HCT116 (cell line): ENCODE results near the gene TSPAN5. TPM values are rescaled to one million over a fixed set of nuclear protein-coding genes. Genes with fewer than 3 reads are reported as not detected.

Experiments
- ATAC-seq: fragments of 200-7000 bp; cut with Tn5 transposase; 2 replicates; pipeline ENCODE4 v1.9.1; 2020; ENCODE audit warnings: mild to moderate bottlenecking, moderate library complexity
- BruUV-seq: library from RNA; stranded (reverse); fragments of 400-500 nt; replicated peaks from 2 replicates; lab custom pipeline; 2021; lab: Mats Ljungman, UMichigan
- CTCF ChIA-PET: fragments of 300-600 bp; sonication (Branson Sonifier 250); formaldehyde crosslinking; loops from one replicate; lab custom pipeline; 2021; ENCODE audit warnings: antibody characterized with exemption; lab: Charles Lee
- POLR2A ChIA-PET: fragments of 300-600, 350-600 bp; sonication (Branson Sonifier 250); formaldehyde crosslinking; loops from one replicate; lab custom pipeline; 2021; ENCODE audit warnings: antibody characterized with exemption; lab: Charles Lee
- RAD21 ChIA-PET, 2 experiments: fragments of 300-600 bp; sonication (Branson Sonifier 250); formaldehyde crosslinking; loops; one replicate each; lab custom pipeline; 2023; ENCODE audit warnings: low total read pairs in 2 of 2; ENCODE audit not compliant: uncharacterized antibody in 2 of 2, unreplicated experiment in 2 of 2, low non-redundant PET in 1 of 2; lab: Charles Lee
- DNase-seq: peaks from one replicate; pipeline ENCODE4 v3.0.0-alpha.2; 2010; ENCODE audit warnings: low read depth, low spot score
- H2AFZ ChIP-seq: fragments of 200-600 bp; shearing (Covaris generic), sonication (generic); 2 replicates; pipeline ENCODE4 v1.6.1; 2017; ENCODE audit warnings: low read depth, mixed run types, mixed read lengths, antibody characterized with exemption, low read length; ENCODE audit not compliant: poor library complexity, severe bottlenecking
- H3K27ac ChIP-seq: 2 replicates; pipeline ENCODE4 v1.5.1; 2012; ENCODE audit warnings: low read depth, low read length
- H3K27me3 ChIP-seq: fragments of 200-600 bp; sonication (generic); 2 replicates; pipeline ENCODE4 v1.6.1; 2016; ENCODE audit warnings: mixed run types, low read length, mixed read lengths; ENCODE audit not compliant: insufficient read depth
- H3K36me3 ChIP-seq, 2 experiments: fragments of 200-500 bp in 1 of 2; fragments of 200-600 bp in 1 of 2; sonication (Bioruptor generic) in 1 of 2; sonication (generic) in 1 of 2; 2 replicates each; pipeline versions ENCODE4 v1.5.1 to v1.6.1; 2014 to 2016; ENCODE audit warnings: low read length in 2 of 2, inconsistent platforms in 1 of 2, mixed read lengths in 1 of 2, mixed run types in 1 of 2; ENCODE audit not compliant: insufficient read depth in 2 of 2, control insufficient read depth in 1 of 2
- H3K4me1 ChIP-seq, 2 experiments: fragments of 200-600 bp in 1 of 2; sonication (generic) in 1 of 2; 2 replicates each; pipeline versions ENCODE4 v1.5.1 to v1.6.1; 2012 to 2017; ENCODE audit warnings: low read length in 2 of 2, inconsistent platforms in 1 of 2, mild to moderate bottlenecking in 1 of 2, mixed read lengths in 1 of 2, mixed run types in 1 of 2, moderate library complexity in 1 of 2; ENCODE audit not compliant: insufficient read depth in 2 of 2, control insufficient read depth in 1 of 2
- H3K4me2 ChIP-seq: fragments of 200-600 bp; sonication (generic); 2 replicates; pipeline ENCODE4 v1.6.1; 2017; ENCODE audit warnings: mixed run types, low read length, mixed read lengths
- H3K4me3 ChIP-seq, 2 experiments: fragments of 200-600 bp in 1 of 2; sonication (generic) in 1 of 2; replicated peaks in 1 of 2; 2 replicates each; pipeline ENCODE4 v1.5.1; 2011 to 2016; ENCODE audit warnings: low read length in 2 of 2, control low read depth in 1 of 2, low read depth in 1 of 2, mild to moderate bottlenecking in 1 of 2, mixed read lengths in 1 of 2, mixed run types in 1 of 2
- H3K79me2 ChIP-seq: fragments of 200-600 bp; sonication (generic); 2 replicates; pipeline ENCODE4 v1.6.1; 2017; ENCODE audit warnings: mild to moderate bottlenecking, mixed run types, low read length, moderate library complexity, mixed read lengths; ENCODE audit not compliant: insufficient read depth
- H3K9ac ChIP-seq: fragments of 200-600 bp; sonication (generic); 2 replicates; pipeline ENCODE4 v1.6.1; 2016; ENCODE audit warnings: low read length, mixed read lengths
- H3K9me2 ChIP-seq: fragments of 200-600 bp; sonication (generic), shearing (Covaris generic); 2 replicates; pipeline ENCODE4 v1.6.1; 2017; ENCODE audit warnings: mixed run types, mild to moderate bottlenecking, moderate library complexity; ENCODE audit not compliant: insufficient read depth
- H3K9me3 ChIP-seq, 2 experiments: fragments of 200-500 bp in 1 of 2; fragments of 200-600 bp in 1 of 2; sonication (Bioruptor generic) in 1 of 2; sonication (generic) in 1 of 2; 2 replicates each; pipeline ENCODE4 v1.6.1; 2014 to 2017; ENCODE audit warnings: low read length in 2 of 2, mixed read lengths in 2 of 2, inconsistent platforms in 1 of 2, low read depth in 1 of 2, mild to moderate bottlenecking in 1 of 2, mixed run types in 1 of 2, moderate library complexity in 1 of 2; ENCODE audit not compliant: control insufficient read depth in 1 of 2, insufficient read depth in 1 of 2
- H4K20me1 ChIP-seq: fragments of 200-600 bp; sonication (generic), shearing (Covaris generic); 2 replicates; pipeline ENCODE4 v1.6.1; 2017; ENCODE audit warnings: mixed run types, mild to moderate bottlenecking, moderate library complexity; ENCODE audit not compliant: insufficient read depth
- CBX3 ChIP-seq: IDR thresholded peaks from 2 replicates; pipeline ENCODE4 v1.6.1; 2012; ENCODE audit warnings: low read depth
- CEBPB ChIP-seq: IDR thresholded peaks from 2 replicates; pipeline ENCODE4 v1.6.1; 2012; ENCODE audit warnings: low read depth
- EGR1 ChIP-seq: IDR thresholded peaks from 2 replicates; pipeline ENCODE4 v1.6.1; 2012; ENCODE audit warnings: low read depth
- EZH2 ChIP-seq: fragments of 200-600 bp; sonication (generic); IDR thresholded peaks from 2 replicates; pipeline ENCODE4 v1.6.1; 2017; ENCODE audit warnings: antibody characterized with exemption, mixed run types
- EZH2phosphoT487 ChIP-seq: fragments of 200-600 bp; IDR thresholded peaks from 2 replicates; pipeline ENCODE4 v1.6.1; 2018; ENCODE audit warnings: antibody characterized with exemption, borderline replicate concordance
- FOSL1 ChIP-seq: IDR thresholded peaks from 2 replicates; pipeline ENCODE4 v1.6.1; 2012; ENCODE audit warnings: low read depth
- MAX ChIP-seq: IDR thresholded peaks from 2 replicates; pipeline ENCODE4 v1.6.1; 2012
- POLR2A ChIP-seq: IDR thresholded peaks from 2 replicates; pipeline ENCODE4 v1.7.0; 2011; ENCODE audit warnings: borderline replicate concordance; ENCODE audit not compliant: insufficient read depth, insufficient read length; ENCODE audit errors: extremely low read depth
- POLR2AphosphoS5 ChIP-seq: IDR thresholded peaks from 2 replicates; pipeline ENCODE4 v1.6.1; 2011; ENCODE audit warnings: mild to moderate bottlenecking, low read depth, low read length, moderate library complexity
- RAD21 ChIP-seq: IDR thresholded peaks from 2 replicates; pipeline ENCODE4 v1.6.1; 2012; ENCODE audit warnings: low read depth, mild to moderate bottlenecking
- REST ChIP-seq: IDR thresholded peaks from 2 replicates; pipeline ENCODE4 v1.6.1; 2012; ENCODE audit warnings: low read depth
- SIN3A ChIP-seq: IDR thresholded peaks from 2 replicates; pipeline ENCODE4 v1.6.1; 2012; ENCODE audit warnings: low read depth
- SP1 ChIP-seq: IDR thresholded peaks from 2 replicates; pipeline ENCODE4 v1.6.1; 2012; ENCODE audit warnings: low read depth
- SRF ChIP-seq: IDR thresholded peaks from 2 replicates; pipeline ENCODE4 v1.6.1; 2012; ENCODE audit warnings: low read depth
- TCF7L2 ChIP-seq: IDR thresholded peaks from 2 replicates; pipeline ENCODE4 v1.7.0; 2011; ENCODE audit warnings: borderline replicate concordance, inconsistent platforms; ENCODE audit not compliant: insufficient read depth, insufficient read length; ENCODE audit errors: extremely low read depth
- YY1 ChIP-seq: IDR thresholded peaks from 2 replicates; pipeline ENCODE4 v1.6.1; 2011; ENCODE audit warnings: low read length, low read depth, moderate library complexity, mild to moderate bottlenecking; ENCODE audit not compliant: insufficient replicate concordance; ENCODE audit errors: extremely low read depth
- ZBTB33 ChIP-seq: IDR thresholded peaks from 2 replicates; pipeline ENCODE4 v1.6.1; 2011; ENCODE audit warnings: mild to moderate bottlenecking, low read length, moderate library complexity; ENCODE audit not compliant: insufficient replicate concordance; ENCODE audit errors: extremely low read depth
- ZFX ChIP-seq: fragments of 450-650 bp; IDR thresholded peaks from 2 replicates; pipeline ENCODE4 v1.6.1; 2017
- intact Hi-C: fragments of 100-400 bp; cut with micrococcal nuclease; formaldehyde crosslinking; loops from 2 replicates; pipeline ENCODE4 v1.10.0; 2022
- total RNA-seq: library from RNA; stranded (reverse); gene quantifications from one replicate; pipeline ENCODE4 v1.2.1, GENCODE V29; 2021; ENCODE audit not compliant: unreplicated experiment

Gene TSPAN5
- total RNA-seq, 1 experiment from 2014 or later, result 56.8 TPM

GRCh38 chr4:98618680-98619079, 39.7 kb downstream of the TSPAN5 start:
- no TSS peak for BruUV-seq
- Histone ChIP-seq H3K9me3 (no peaks in the 10 kb centered on the region), H3K27ac (no peak overlapping the region), H3K9ac (no peak overlapping the region), H2AFZ (no peak overlapping the region), H3K27me3 (no peaks in the 10 kb centered on the region), H3K4me2 (no peak overlapping the region), H4K20me1 (no peaks in the 10 kb centered on the region), H3K36me3 (no peaks in the 10 kb centered on the region), H3K4me3 (no peak overlapping the region), H3K4me1 (peaks cover 19 to 85% of the 10 kb centered on the region in 2 experiments), H3K79me2 (peaks cover 100% of the 10 kb centered on the region), H3K9me2 (no peaks in the 10 kb centered on the region)
- ChIA-PET POLR2A (no interaction called here), CTCF (no interaction called here), RAD21 (no interaction called here)
- intact Hi-C loops, result no loop called here
- no peak for ATAC-seq
- no peak for DNase-seq
- TF ChIP-seq FOSL1 (no peak), ZBTB33 (no peak), MAX (no peak), CBX3 (no peak), EGR1 (no peak), YY1 (no peak), POLR2AphosphoS5 (no peak), EZH2 (no peak), CEBPB (no peak), RAD21 (no peak), ZFX (no peak), POLR2A (no peak), REST (no peak), SIN3A (no peak), EZH2phosphoT487 (no peak), TCF7L2 (no peak), SRF (no peak), SP1 (no peak)
